ENCODE results near the gene EDIL3.

GRCh38 chr5:84080908-84081307, 303.8 kb downstream of the EDIL3 start:
- TF ChIP-seq CTCF (IDR thresholded peaks at IDR 0.05; ENCODE audit: poor library complexity) (no peak), EZH2 (IDR thresholded peaks at IDR 0.05; ENCODE audit: borderline replicate concordance) (no peak)

Measured in hepatocyte (in vitro differentiated cells).